ENCODE data around the gene PCMT1. TPM values are rescaled to one million over a fixed set of nuclear protein-coding genes. Genes with fewer than 3 reads are reported as not detected.

The PCMT1 gene
- polyA plus RNA-seq, 1 donor: 78.3 TPM

GRCh38 chr6:149859938-149860337 lies 110.4 kb downstream of the PCMT1 start:
- H3K27ac ChIP-seq (ENCODE audit: low read length): no peak overlapping the region
- no peaks in the 10 kb centered on the region for H3K9me3 ChIP-seq (ENCODE audit: control insufficient read depth, low read depth, low read length)
- H3K27me3 ChIP-seq (ENCODE audit: control insufficient read depth, insufficient read depth, low read length): no peaks in the 10 kb centered on the region
- no CpG with 5 or more reads among the region's 3 CpGs for WGBS (ENCODE audit: insufficient coverage, low lambda C conversion rate)
- H3K4me1 ChIP-seq (ENCODE audit: control insufficient read depth, insufficient read depth, low read length): no peaks in the 10 kb centered on the region
- H3K4me3 ChIP-seq (ENCODE audit: low read length): no peak overlapping the region
- DNase-seq: no peak
- no peaks in the 10 kb centered on the region for H3K36me3 ChIP-seq (ENCODE audit: control insufficient read depth, insufficient read depth, low read length)

- H3K9me3 ChIP-seq (ENCODE audit: control insufficient read depth, low read depth, low read length): no peaks in the 10 kb centered on the region
- H3K27ac ChIP-seq (ENCODE audit: low read length): no peak overlapping the region
- DNase-seq: no peak
- no peaks in the 10 kb centered on the region for H3K36me3 ChIP-seq (ENCODE audit: control insufficient read depth, insufficient read depth, low read length)
- no peaks in the 10 kb centered on the region for H3K4me1 ChIP-seq (ENCODE audit: control insufficient read depth, insufficient read depth, low read length)
- no CpG with 5 or more reads among the region's 5 CpGs for WGBS (ENCODE audit: insufficient coverage, low lambda C conversion rate)
- no peaks in the 10 kb centered on the region for H3K27me3 ChIP-seq (ENCODE audit: control insufficient read depth, insufficient read depth, low read length)
- H3K4me3 ChIP-seq (ENCODE audit: low read length): no peak overlapping the region
Observed at GRCh38 chr6:149860513-149860833, 110.9 kb downstream of the PCMT1 start.

Other genes with a start within 250 kb of the PCMT1 start
- 35.6 TPM for gene PPIL4, start 203.7 kb upstream of the PCMT1 start, polyA plus RNA-seq
- 36.1 TPM for gene GINM1, start 183.4 kb upstream of the PCMT1 start, polyA plus RNA-seq
- 14.2 TPM for gene KATNA1, start 101.0 kb upstream of the PCMT1 start, polyA plus RNA-seq
- gene LATS1, start 31.6 kb upstream of the PCMT1 start, polyA plus RNA-seq: 24.4 TPM
- gene NUP43, start 3.2 kb upstream of the PCMT1 start, polyA plus RNA-seq: 27.2 TPM
- gene LRP11, start 114.6 kb downstream of the PCMT1 start, polyA plus RNA-seq: 28.8 TPM
- gene RAET1E, start 148.4 kb downstream of the PCMT1 start, polyA plus RNA-seq: 0.61 TPM
- gene RAET1G, start 173.4 kb downstream of the PCMT1 start, polyA plus RNA-seq: 0.28 TPM
- gene ULBP2, start 192.3 kb downstream of the PCMT1 start, polyA plus RNA-seq: 0.09 TPM
- 0.03 TPM for gene ULBP1, start 214.2 kb downstream of the PCMT1 start, polyA plus RNA-seq